NOMO-1 treated with DMSO at 0.1 percent for 48 hours (cell line): ENCODE data around the gene CDHR1.

Experiments used
- DNase-seq: peaks from one replicate; lab custom pipeline; 2025; ENCODE audit not compliant: unreplicated experiment; lab: John Stamatoyannopoulos, UW

The CDHR1 gene

DNA sequence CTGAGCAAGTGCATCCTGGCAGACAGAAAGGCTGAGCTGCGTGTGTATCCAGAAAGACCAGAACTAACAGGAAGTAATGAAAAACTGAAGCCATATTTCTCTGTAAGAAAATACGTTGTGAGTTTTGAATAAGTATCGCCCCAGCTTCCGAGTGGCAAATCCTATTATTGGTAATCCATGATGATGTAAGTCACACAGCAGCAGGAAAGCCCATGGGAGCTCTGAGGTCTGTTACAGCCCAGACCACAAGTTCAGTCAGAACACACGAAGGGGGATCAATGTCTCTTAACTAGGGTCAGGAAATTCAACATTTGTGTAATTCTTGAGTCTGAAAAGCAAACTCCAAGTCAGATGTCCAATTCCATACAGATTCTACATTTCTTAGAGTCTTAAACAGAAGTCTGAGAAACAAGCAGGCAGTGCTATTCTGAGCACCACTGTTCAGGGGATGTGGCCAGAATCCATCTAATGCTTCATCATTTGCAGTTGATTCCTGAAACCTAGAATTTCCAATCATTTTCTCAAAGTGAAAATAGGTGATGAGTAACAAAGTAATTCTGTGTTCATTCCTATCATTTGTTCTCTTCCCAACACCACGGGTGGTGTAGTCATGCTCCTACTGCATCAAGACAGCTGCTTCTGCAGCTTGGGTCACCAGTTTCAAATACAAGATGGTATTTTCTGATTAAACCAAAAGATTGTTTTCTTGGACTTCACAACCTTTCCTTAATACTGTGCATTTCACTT, 31.3 kb downstream of the CDHR1 start, which contains the start of gene LRIT2:
LRIT2 (minus strand) TSS at position 118 of the 747 bp plus-strand sequence; CDS start at position 94, 24 bp downstream.
- no peak for DNase-seq

DNA sequence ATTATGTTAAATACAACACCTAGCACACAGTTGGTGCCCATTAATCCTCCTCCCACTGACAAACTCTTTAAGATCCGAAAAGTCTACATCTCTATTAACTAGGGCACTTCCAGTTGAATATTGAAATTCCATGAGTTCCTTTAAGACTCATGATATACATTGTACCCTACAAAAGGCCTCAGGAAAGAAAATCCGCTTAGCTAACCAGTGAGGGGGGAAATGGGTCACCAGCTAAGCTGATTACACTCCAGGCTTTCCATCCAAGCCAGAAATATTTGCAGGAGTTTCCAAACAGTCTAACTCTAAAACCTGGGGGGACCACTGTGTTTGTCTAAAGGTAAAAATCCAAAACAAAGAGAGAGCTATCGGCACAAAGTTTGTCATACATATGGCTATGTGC, 32.3 kb downstream of the CDHR1 start:
- no peak for DNase-seq

DNA sequence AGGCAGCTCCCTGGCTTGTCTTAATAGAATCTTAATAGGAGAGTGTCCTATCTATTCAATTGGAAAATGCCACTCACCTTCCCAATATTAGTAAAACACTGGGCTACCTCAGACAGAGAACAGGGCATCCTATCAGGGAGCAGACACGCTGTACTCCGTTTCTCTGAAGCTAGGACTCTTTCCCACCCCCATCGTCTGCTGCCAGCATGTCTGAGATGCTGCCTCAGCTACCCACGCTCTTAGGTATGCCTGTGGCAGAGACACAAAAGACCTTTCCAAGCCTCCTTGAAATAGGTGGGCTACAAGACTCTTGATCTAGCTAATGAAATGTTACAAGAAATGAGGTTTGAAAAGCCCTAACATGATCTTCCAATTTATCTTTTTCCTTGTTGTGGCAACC, 33.5 kb downstream of the CDHR1 start:
- DNase-seq, result no peak

DNA sequence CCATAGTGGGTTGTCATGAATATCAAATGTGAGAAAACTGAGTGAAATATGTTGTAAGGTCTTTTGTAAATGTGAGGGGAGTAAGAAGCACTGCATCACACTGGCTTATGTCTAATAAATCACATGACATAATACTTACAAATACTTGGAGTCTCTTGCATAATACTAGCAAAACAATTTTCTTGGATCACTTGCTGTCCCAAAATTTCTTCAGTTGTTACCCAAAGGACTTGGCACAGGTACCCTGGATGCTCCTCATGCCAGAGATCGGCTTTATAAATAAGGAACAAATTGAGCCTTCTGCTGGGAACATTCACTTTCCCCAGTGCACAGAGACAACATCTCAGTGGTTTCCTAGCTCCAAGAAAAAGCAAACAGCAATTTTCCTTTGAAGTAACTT, 36.0 kb downstream of the CDHR1 start:
- DNase-seq, result no peak

DNA sequence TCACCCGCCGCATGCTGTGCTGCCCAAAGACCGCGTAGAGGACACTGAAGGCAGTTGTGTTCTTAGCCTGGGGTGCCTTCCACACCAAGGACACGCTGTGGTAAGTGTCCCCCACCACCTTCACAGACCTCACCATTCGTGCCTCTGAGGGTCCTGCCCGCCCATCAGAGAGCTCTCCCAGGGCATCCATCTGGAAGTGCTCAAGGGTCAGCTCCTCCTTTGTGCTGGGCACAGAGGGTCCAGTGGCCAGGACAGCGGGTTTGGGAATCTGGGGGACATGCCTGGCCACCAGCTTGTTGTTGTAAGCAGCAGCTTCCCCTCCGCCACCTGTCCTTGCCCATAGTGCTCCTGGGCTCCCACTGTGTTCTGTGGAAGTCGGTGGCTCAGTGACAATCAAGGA, 38.0 kb downstream of the CDHR1 start:
- DNase-seq, result no peak

DNA sequence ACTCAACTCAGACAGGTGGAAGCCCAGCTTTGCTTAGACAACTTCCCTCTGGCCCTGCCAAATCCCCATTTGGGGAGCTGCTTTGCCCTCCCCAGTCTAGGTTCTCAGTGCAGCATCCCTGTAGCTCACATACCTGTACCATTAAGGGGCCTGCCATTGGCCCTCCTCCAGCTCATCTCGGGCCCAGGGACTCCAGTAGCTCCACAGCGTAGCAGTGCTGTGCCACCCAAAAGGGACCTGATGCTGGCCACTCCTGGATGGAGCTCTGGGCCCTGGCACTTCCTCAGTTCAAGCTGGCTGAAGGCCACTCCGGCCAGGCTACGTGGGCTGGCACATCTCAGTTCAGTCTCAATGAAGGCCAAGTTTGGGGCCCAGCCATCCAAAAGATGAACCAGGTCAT, 39.6 kb downstream of the CDHR1 start:
- no peak for DNase-seq

DNA sequence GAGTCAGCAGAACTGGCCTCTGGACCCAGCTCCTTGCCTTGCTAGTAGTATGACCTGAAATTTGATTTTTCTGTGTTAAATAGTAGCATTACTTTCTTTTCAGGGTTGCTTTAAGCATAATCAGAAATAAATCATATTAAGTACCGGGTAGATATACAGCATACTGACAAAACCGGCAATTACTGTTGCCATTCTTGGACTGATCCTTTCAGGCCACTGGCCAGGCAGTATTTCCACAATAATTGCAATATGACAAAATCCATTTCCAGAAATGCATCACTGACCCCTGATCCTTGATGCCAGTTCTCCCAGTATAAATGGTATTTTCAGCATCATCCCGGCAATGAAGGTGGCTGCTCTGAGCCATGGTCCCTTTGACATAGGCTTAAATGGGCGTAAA, 40.1 kb downstream of the CDHR1 start:
- DNase-seq, result no peak

DNA sequence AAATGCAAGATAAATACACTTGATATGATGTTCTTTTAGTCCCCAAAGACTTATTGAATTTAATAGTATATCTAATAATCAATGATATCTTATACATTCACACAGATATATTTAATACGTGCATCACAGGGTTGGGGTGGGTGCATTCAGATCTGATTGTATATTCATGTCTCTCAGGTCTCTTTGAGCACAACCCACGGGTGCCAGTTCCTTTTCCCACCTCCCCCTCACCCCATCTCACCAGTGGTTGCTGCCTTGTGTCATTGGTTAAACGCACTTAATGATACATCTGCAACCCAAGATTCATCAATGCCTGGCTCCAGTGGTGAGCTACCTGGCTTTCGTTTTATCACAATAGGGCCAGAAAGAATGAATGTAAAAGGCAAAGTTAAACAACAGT, 40.8 kb downstream of the CDHR1 start:
- DNase-seq, result no peak

DNA sequence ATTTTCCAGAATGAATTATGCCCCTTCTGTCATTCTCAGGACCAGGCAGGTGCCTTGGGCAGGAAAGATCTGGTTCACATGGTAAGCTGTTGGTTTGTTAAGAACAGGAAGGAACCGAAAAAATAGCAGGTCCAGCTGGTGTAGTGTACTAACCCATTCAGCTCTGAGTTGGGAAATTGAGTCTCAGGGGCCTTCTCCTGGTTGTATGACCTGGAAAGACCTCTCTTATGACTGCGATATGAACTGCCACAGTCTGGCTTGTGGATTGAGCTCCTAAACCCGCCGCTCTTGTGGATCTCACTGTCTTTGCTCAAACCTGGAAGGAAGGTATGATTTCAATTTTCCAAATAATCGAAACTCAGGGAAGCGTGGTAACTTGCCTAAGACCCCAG, 42.5 kb downstream of the CDHR1 start:
- DNase-seq, result no peak

DNA sequence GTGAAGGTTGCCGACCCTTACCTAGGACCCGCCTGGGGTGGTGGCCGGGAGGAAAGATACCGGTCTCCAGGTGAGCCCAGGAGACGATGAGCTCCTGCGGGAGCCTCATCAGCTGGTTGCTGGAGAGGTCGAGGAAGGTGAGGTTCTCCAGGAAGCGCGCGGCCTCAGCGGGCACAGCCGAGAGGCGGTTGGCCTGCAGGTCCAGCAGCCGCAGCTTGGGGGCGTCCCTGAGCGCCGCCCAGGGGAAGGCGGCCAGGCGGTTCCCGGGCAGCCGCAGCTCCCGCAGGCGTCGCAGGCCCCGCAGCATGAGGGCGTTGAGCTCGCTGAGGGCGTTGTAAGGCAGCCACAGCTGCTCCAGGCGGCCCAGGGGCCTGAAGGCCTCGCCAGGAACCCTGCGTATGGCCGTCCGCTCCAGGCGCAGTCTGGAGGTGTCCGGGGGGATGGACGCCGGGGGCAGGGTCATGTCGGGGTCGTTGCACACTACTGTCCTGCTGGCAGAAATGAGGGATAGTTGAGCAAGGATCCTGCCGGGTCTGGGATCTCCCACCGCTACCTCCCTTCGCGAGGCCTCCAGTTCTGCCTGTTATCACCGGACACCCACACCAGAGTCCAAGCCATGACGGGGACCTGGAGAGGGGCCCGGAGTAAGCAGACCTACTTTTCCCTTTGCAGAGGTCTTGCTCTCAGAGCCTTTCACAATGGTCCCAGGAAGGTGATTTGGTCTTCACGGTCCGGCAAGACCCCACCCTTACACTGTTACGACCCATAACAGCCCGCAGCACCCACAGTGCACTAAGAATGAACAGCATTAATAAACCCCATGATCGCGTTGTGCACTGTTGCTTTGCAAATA, 43.1 kb downstream of the CDHR1 start:
- DNase-seq, result no peak

DNA sequence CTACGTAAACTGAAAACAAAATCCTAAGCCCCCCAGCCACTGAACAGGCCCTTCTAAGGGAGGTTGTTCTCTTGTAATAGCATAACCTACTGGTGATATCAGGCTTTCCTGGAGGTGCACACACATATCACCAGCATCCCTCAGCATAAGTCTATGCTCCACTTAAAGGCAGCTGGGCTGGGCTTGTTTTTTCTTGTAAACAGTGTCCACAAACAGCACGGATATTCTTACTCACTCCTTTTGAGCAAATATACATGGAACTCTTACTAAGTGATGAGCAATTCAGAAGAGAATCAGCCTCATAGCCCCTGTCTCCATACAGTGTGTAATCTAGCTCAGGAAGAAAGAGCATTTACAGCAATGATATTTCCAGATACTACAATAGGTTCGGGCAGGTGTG, 44.6 kb downstream of the CDHR1 start:
- DNase-seq, result no peak

DNA sequence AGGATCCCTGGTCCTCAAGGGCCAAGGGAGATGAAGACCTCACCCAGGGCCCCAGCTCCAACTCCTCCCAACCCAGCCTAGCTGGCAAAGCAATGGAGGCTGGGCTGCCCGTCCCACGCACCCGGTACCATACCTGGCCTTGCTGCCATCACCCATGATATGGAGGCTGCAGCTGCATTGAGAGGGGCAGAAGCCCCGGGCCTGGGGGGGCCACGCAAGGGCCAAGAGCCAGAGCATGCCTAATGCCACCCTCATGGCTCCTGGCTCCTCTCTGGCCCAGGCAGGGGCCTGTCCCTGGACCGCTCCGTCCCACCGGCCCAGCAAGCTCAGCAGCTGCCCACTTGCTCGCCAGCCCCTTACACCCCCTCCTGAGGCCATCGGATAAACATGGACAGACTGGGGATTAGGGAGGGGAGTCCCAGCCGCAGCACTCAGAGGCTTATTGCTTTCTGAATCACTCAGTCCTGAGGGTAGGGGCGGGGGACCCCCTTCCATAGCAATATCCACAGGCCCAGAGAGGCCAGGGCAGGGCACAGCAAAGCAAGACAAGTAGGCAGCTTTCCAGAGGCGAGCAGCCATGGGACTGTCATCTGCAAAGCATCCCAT, 47.0 kb downstream of the CDHR1 start, which contains the start of gene LRIT1:
LRIT1 (minus strand) TSS at position 362 of the 606 bp plus-strand sequence; CDS start at position 255, 107 bp downstream.
- no peak for DNase-seq

DNA sequence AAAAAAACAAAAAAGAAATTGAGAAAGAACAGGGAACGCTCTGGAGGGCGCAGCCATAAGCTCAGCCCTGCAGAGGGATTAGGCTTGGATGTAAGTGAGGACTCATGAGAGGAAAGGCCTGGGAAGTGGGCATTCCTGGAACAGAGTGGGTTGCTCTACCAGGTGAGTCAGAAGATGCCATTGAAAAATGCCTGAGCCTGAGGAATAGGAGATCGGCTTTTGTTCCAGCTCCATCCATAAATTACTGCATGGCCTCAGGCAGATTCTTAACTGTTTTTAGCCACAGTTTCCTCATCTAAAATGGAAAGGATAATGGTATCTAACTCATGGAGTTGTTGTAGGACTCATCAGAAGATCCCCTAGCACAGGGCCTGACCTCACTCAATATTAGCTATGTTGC, 49.4 kb downstream of the CDHR1 start:
- DNase-seq, result no peak

DNA sequence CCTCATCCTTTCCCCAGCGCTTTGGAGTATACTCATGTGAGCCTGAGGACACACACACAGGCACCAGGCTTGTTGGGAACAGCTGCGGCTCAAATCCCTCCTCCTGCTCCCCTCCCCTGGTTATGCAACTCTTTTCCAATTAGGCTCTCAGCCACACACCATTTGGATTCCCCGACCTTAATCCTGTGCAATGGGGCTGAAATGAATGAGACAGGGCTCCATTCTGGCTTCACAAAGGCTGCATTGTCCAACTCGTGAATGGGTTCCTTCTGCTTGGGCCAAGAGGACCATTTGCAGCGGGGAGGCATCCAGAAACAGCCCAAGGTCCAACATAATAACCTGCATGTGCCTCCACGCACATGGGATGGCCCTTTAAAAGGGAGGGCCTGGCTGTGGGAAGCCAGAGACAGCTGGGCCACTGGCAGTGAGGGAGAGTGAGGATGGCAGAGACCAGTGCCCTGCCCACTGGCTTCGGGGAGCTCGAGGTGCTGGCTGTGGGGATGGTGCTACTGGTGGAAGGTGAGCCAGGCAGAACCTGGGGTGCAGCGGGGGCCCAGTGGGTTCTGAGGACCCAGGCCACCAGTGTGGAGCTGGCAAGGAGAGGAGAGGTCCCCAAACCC, 50.4 kb downstream of the CDHR1 start, which contains the start of gene RGR:
RGR (plus strand) TSS at position 403 of the 620 bp plus-strand sequence; CDS start at position 441, 38 bp downstream.
- no peak for DNase-seq

DNA sequence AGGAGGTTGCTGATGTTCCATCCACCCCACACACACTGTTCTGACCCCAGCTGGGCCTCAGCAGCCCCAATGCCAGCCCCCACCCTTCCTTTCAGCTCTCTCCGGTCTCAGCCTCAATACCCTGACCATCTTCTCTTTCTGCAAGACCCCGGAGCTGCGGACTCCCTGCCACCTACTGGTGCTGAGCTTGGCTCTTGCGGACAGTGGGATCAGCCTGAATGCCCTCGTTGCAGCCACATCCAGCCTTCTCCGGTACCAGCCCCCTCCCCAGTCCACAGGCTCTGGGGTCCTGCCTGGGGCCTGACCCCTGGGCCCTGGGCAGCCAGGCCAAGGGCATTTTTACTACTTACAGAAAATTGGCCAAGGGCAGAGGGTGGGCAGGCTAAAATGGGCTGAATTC, 53.2 kb downstream of the CDHR1 start:
- no peak for DNase-seq

DNA sequence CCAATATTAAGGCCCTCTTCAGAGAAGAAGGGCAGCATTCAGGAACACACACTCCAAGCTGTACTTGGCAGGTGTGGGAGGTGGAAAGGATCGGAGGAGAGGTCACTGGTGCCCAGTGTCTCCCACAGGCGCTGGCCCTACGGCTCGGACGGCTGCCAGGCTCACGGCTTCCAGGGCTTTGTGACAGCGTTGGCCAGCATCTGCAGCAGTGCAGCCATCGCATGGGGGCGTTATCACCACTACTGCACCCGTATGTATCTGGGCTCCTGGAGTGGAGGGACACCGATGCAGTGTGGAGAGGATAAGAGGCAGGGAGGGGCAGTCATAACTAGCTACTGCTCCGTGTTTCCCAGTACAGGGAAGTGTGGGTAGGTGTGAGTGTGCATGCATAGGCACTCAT, 54.5 kb downstream of the CDHR1 start:
- no peak for DNase-seq

DNA sequence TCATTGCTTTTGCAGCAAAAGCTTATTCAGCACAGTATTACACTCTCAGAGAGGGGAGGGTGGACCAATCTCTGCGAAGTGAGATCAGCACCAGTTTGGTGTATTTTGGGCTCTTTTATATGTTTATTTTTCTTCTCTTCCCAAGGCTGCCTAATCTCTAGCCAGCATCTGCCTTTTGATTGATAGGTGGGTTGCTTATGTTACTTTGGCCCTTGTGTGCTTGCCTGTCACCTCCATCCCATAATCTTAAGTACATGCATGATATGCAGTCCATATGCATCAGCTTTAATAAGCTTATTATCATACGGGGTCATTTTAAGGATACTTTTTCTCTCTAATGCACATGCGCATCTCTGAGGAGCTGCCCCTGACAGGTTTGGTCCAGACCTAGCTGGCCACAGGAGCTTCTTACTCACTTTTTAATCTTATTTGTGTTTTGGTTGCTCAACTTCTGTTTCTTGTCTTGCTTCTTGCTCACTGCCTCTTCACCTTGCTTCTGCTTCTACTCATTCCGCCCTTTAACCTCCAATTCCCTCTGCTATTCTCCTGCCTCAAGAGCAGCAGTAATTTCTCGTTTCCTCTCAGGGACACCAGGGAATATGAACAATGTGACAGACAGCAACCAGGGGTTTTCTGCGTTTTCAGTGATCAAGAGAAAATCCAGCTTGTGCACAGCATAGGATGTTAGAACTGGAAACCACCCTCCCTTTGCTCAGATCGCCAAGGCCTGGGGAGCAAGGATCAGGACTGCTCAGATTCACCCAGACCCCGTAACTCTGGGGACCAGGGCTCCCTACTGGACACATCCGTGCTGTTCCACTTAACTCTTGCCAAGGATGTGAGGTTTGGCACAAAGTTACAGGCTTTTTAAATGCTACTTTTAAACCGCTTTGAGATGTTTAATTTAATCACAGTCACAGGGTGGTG, 60.5 kb downstream of the CDHR1 start:
- no peak for DNase-seq

DNA sequence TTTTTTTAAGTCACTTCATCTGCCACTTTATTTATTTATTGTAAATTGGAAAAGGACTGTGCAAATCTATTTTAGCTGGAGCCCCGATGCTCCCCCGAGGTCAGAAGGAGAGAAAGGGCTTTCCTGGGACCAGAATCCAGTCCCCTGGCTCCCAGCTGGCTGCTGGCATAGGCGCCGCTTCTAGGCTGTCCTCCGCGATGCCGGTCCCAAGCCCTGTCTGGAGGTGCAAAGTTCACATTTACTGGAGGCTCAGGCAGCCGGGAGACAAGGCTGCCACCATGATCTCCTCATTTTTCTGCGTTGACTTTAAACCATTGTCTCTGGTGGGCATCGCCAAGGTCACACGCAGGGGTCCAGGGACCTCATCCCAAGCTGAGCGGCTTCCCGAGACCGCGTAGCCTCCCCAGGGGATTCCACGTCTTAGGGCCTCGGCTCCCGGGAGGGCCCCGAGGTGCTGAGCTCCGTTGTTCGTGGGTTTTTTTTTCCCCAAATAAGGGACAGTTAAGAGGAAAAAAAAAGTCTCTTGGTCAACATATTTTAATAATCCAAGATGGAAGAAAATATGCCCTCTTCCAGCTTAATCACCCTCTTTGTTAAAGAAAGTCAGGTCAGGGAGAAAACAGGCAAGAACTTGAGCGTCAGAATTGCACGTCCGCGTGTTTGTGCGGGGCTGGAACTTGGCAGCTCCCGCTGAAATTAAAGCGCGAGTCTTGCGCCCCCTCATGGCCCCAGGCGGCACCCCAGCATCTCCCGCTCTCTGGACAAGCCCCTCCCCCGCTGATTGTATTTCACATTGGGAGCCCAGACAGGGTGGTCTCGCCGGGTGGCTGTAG, 62.4 kb downstream of the CDHR1 start:
- DNase-seq, result no peak

DNA sequence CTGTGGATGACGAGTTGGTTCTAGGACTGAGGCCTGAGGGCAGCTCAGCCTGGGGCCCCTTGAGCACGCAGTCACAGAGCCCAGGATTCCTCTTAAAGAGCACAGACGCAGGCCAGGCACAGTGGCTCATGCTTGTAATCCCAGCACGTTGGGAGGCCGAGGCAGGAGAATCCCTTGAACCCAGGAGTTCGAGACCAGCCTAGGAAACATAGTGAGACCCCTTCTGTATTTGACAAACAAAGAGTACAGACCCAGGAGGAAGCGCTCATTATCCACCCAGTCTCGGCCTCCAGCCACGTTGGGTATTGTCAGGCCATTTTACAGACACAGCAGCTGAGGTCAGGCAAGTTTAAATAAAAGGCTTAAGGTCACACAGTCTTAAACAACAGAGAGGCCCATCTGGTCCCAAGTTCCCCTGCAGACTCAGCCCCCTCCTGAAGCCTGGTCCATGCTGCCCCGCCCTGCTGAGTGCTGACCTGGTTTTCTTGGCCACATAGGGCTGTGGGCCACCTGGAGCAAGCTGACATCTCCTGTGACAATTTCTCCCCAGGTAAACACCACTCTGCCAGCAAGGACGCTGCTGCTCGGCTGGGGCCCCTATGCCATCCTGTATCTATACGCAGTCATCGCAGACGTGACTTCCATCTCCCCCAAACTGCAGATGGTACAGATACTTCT, 63.1 kb downstream of the CDHR1 start:
- no peak for DNase-seq
